Measurements from ENCODE around the gene SLC38A3. TPM values are rescaled to one million over a fixed set of nuclear protein-coding genes. Genes with fewer than 3 reads are reported as not detected.
A peak's percentile ranks its signal among the peaks of the same experiment; 100 is the strongest.

Gene SLC38A3
- total RNA-seq, 1 donor = 0.36 TPM

DNA sequence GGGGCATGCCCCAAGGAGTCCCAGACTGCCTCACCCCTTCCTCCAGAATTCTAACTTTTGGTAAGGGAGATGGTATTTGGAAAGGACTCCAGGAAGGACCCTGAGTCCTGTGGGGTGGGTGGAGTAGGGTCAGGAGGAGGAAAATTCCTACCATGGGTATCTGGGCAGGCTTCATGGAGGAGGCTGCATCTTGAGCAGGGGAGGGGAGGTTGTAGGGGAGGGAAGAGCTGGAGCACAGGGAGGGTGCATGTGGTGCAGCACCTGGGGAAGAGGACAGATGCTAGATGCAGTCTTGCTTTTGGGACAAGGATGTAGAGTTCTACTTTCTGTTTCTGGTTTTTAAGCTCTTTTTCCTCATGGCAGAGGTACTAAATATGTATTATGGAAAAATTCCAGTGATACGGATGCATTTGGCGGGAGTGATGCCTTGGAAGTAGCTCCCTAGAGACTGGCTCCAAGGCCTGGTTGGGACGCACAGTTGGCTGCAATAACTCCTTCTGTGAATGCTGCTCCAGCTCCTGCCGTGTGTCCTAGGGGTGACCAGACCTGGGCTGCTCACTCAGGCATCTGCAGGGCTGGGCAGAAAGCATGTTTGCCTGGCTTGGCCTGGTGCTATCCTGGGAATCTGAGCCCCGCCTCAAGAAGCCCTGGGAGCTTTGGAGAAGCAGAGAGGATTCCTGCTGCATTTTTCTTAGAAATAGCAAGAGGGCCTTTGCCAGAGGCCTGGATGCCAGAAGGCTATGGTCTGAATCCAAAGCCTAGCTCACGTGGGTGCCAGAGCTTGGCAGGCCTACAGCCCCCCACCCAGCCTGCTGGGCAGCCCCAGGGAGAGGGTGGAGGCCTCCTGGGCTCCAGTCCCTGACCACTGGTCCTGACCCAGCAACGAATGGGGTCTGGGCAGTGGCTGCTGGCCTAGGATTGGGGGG is 39.8 kb upstream of the SLC38A3 start:
- H3K27ac ChIP-seq (ENCODE audit: low read depth, low read length) = peak overlapping the region; percentile 64
- H3K27me3 ChIP-seq (ENCODE audit: insufficient read depth, low read length) = no peaks in the 10 kb centered on the region
- H2AFZ ChIP-seq (ENCODE audit: low read length) = no peak overlapping the region
- peak; percentile 97 for DNase-seq (ENCODE audit: insufficient read length, low spot score, missing footprints)
- H3K4me1 ChIP-seq (ENCODE audit: insufficient read depth, low read length) = peaks cover 52% of the 10 kb centered on the region
- peak overlapping the region; percentile 61 for H3K4me2 ChIP-seq (ENCODE audit: insufficient read depth, low read length)
- TF ChIP-seq CTCF (IDR thresholded peaks at IDR 0.05; ENCODE audit: extremely low read depth, low read depth, low read length) = no peak
- H3K79me2 ChIP-seq (ENCODE audit: insufficient read depth, low read length) = peaks cover 25% of the 10 kb centered on the region
- H3K9me3 ChIP-seq (ENCODE audit: low read depth, low read length) = no peaks in the 10 kb centered on the region
- H3K4me3 ChIP-seq (ENCODE audit: insufficient read depth, low read length) = peak overlapping the region; percentile 34
- no peaks in the 10 kb centered on the region for H4K20me1 ChIP-seq (ENCODE audit: insufficient read depth, low read length)
- H3K36me3 ChIP-seq (ENCODE audit: insufficient read depth, low read length) = no peaks in the 10 kb centered on the region

GRCh38 chr3:50165910-50166538 is 39.0 kb upstream of the SLC38A3 start:
- H3K4me2 ChIP-seq (ENCODE audit: insufficient read depth, low read length) = peak overlapping the region; percentile 61
- H3K36me3 ChIP-seq (ENCODE audit: insufficient read depth, low read length) = no peaks in the 10 kb centered on the region
- no peaks in the 10 kb centered on the region for H3K27me3 ChIP-seq (ENCODE audit: insufficient read depth, low read length)
- peak overlapping the region; percentile 18 for H2AFZ ChIP-seq (ENCODE audit: low read length)
- no peak for TF ChIP-seq CTCF (IDR thresholded peaks at IDR 0.05; ENCODE audit: extremely low read depth, low read depth, low read length)
- peak; percentile 90 for DNase-seq (ENCODE audit: insufficient read length, low spot score, missing footprints)
- no peaks in the 10 kb centered on the region for H4K20me1 ChIP-seq (ENCODE audit: insufficient read depth, low read length)
- H3K4me1 ChIP-seq (ENCODE audit: insufficient read depth, low read length) = peaks cover 59% of the 10 kb centered on the region
- peak overlapping the region; percentile 64 for H3K27ac ChIP-seq (ENCODE audit: low read depth, low read length)
- H3K9me3 ChIP-seq (ENCODE audit: low read depth, low read length) = no peaks in the 10 kb centered on the region
- peaks cover 32% of the 10 kb centered on the region for H3K79me2 ChIP-seq (ENCODE audit: insufficient read depth, low read length)
- H3K4me3 ChIP-seq (ENCODE audit: insufficient read depth, low read length) = peak overlapping the region; percentile 34

GRCh38 chr3:50166620-50167019 is 38.5 kb upstream of the SLC38A3 start:
- Histone ChIP-seq H3K4me2 (ENCODE audit: insufficient read depth, low read length) (peak overlapping the region; percentile 30), H3K9me3 (ENCODE audit: low read depth, low read length) (no peaks in the 10 kb centered on the region), H4K20me1 (ENCODE audit: insufficient read depth, low read length) (no peaks in the 10 kb centered on the region), H3K79me2 (ENCODE audit: insufficient read depth, low read length) (peaks cover 38% of the 10 kb centered on the region), H2AFZ (ENCODE audit: low read length) (peak overlapping the region; percentile 13), H3K27ac (ENCODE audit: low read depth, low read length) (peak overlapping the region; percentile 64), H3K4me3 (ENCODE audit: insufficient read depth, low read length) (no peak overlapping the region), H3K4me1 (ENCODE audit: insufficient read depth, low read length) (peaks cover 63% of the 10 kb centered on the region), H3K27me3 (ENCODE audit: insufficient read depth, low read length) (no peaks in the 10 kb centered on the region), H3K36me3 (ENCODE audit: insufficient read depth, low read length) (no peaks in the 10 kb centered on the region)
- no peak for DNase-seq (ENCODE audit: insufficient read length, low spot score, missing footprints)
- no peak for TF ChIP-seq CTCF (IDR thresholded peaks at IDR 0.05; ENCODE audit: extremely low read depth, low read depth, low read length)

All from osteoblast (primary cell).